Daoy (cell line): ENCODE measurements around the gene KCNMA1. TPM values are rescaled to one million over a fixed set of nuclear protein-coding genes. Genes with fewer than 3 reads are reported as not detected.

Experiments
- DNase-seq: peaks from one replicate; pipeline ENCODE4 v3.0.0-alpha.2; 2015; ENCODE audit warnings: low read depth
- total RNA-seq: library from RNA; depleted of rRNA; stranded (reverse); fragments of >200 nt; shearing (Covaris generic); gene quantifications from 2 replicates; pipeline ENCODE4 v1.2.3, GENCODE V29; 2014

KCNMA1 gene
- total RNA-seq, 1 experiment from 2014 or later, result 28.8 TPM

DNA sequence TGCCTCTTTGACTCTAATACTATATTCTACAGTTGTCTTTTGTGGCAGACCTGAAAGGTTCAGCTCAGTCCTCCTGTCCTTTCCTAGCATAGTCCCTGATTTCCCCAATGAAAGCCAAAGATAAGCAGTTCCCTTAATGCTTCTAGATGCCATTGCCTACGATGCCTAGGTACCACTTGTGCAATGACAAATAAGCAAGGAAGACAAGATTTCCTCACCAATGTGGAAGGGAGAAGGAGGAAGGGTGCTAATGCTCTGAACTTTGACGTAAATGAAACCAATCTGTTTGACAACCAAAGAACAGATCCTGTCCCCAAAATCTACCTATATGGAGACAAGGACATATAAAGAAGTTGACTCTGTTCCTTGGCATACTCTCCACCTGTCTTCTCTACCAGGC is 393.3 kb downstream of the KCNMA1 start:
- DNase-seq, result no peak

DNA sequence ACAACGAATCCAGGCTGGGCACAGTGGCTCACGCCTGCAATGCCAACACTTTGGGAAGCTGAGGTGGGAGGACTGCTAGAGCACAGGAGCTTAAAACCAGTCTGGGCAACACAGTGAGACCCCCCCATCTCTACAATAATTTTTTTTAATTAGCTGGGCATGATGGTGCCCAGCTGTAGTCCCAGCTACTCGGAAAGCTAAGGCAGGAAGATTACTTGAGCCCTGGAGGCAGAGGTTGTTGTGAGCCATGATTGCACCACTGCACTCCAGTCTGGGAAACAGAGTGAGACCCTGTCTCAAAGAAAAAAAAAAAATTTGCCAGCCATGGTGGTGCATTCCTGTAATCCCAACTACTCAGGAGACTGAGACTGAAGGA is 396.3 kb downstream of the KCNMA1 start:
- DNase-seq, result no peak

DNA sequence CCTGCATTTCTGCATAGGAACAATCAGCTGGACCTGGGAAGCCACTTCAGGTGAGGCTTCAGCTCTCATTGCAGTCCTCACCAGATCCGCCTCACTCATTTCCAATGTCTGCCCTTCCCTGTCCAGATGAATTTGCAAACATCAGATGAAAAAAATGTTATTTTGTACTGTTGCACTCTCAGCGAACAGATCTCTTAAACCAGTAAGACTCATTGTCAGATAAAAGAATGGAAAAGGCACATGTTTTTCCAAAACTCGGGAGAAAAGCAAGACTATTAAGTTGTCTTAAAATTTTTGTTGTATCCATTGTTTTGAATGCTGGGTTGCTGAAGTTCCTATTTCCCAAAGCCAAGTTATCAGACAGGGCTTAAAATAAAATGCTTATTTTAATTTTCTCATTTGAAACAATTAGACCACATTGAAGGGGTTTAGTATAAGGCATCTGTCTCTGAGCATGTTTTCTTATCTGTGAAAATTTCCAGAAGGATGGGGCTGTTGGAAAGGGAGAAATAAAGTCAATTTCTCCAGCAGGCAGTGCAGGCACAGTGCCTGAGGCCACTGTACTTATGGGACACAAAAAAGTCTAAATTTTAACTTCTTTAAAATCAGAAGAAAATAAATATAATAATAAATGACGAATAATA is 396.8 kb downstream of the KCNMA1 start:
- DNase-seq, result no peak

DNA sequence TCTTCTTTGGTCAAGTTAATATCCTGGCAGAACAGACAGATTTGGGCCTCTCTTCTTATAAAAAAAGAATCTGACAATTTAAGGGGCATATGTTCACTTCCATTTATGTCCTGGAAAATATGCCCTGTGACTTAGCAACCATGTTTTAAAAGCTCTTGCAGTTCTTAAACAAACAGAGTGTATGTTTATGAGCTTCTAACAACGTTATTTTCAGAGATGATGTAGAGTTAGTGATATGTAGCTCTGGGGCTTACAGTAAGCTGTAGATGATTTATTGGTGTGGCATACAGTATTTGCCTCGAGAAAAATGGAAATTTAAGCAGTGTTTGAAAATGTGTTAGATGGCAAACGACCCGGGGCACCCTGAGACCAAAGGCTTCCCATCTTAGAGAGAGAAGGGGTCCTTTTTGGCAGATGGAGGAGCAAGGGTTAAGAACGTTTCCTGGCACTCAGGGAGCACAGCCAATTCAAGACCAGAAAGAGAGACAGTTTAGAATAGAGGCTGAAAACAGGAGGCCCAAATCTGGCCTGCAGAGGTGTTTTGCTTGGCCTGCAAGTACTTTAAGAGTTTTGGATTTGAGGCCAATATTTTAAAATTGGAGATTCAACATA is 397.5 kb downstream of the KCNMA1 start:
- no peak for DNase-seq

DNA sequence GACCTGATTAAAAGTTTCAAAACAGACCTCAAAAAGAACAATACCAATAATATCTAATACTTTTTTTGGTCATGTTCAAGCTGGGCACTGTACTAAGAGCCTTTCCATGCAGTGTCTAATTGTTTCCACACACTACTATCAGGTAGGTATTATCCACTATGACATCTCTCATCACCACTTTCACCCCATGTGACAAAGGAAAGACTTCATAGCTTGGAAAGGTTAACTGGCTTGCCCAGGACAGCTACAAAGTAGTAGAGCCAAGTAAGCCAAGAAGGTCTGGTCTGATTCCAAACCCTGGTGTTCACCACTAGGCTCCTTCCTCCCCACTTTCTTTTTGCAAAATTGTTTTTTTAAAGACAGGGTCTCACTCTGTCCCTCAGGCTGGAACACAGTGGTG is 400.5 kb downstream of the KCNMA1 start:
- DNase-seq, result no peak

DNA sequence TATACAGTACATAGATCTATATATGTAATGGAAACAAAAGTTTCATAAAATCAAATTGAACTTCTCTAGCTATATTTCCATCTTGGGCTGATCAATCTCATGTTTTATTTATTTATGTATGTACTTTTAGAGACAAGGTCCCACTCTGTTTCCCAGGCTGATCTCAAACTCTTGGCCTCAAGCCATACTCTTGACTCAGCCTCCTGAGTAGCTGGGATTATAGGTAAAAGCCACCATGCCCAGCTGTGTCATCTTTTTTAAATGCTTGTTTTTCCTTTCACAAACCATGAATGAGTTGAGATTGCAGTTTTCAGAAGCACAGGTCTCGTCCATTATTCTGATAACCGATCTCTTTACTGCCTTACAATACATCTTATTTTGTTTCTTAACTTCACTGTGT is 400.9 kb downstream of the KCNMA1 start:
- peak; percentile 68 for DNase-seq

DNA sequence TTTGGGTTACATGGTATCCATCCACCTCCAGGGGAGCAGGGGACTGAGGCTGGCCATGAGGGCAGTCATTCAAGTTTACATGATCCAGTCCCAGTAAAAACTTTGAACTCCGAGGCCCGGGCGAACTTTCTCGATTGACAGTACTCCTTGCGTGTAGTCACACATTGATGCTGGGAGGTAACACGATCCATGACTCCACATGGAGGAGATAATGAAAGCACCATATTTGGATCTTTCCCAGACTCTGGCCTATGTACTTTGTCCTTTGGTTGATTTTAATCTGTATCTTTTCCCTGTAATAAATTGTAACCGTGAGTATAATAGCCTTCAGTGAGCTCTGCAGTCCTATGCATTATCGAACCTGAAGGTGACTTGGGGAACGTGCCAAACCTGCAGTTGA is 401.6 kb downstream of the KCNMA1 start:
- no peak for DNase-seq

DNA sequence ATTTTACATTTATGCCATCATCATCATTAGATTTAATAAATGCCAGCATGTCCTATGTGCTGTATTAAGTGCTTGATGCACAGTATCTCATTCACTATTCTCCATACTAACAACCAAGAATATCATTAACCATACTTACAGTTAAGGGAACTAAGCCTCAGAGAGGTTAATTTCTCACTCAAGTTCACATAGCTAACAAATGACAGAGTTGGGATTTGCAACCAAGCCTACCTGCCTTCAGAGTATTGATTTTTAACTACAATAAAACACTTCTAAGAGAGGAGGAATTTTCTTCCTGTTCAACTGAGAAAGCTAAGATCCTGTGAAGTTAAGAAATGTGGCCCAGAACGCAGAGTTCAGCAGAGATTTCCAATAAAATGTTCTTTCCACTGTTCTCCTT is 403.0 kb downstream of the KCNMA1 start:
- no peak for DNase-seq

DNA sequence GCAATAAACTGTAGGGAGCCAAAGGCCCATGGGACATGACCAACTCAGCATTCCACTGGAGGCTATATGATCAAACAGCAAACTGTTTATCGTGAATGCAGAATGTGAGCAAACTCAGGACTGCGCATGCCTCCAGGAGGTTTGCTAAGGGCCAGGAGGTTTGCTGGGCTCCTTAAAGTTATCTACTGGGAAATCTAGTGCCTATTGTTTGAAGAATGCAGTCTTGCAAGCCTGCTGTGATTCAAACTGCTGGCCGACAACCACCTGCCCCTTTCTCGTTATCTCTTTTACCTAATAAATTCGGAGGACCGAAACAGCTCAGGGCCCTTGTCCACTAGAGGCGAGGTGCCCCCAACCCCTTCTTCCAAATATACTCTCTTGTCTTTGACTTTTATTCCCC is 404.1 kb downstream of the KCNMA1 start:
- no peak for DNase-seq

DNA sequence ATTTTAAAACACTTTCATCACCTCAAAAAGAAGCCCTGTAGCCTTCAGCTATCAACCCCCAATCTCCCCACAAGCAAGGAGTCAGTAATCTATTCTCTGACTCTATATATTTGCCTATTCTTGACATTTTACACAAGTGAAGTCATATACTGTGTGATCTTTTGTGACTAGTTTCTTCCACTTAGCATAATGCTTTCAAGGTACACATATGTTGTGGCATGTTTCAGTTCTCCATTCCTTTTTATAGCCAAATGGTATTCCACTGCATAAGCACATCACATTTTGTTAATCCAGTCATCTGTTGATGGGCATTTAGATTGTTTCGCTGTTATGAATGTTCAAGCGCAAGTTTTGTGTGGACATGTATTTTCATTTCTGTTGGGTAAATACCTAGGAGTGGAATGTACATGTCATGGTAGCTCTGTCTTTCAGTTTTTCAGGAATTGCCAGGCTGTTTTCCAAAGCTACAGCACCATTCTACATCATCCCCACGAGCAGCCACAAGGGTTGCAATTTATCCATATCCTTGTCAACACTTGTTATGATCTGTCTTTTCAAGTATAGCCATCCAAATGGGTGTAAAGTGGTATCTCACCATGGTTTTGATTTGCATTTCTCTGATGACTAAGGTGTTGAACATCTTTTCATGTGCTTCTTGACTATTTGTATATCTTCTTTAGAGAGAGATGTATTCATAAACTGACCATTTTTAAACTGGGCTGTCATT is 405.6 kb downstream of the KCNMA1 start:
- no peak for DNase-seq

DNA sequence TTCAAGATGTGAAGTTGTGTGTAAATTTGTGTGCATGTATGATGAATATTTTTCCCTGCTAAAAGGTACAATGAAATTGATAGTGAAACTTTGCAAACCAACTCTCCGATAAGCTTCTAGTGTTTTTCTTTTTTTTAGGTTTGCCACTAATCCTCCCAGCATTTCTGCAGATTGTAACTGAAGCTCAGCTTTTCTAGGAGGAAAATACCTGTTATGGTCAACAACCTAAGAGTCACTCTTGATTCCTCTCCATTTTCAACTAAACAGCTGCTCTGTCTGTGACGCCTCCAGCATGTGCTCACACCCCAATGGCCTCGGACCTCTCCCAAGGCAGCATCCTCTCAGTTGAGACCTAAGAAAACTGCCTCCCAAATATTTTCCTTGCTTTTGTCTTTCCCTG is 406.2 kb downstream of the KCNMA1 start:
- DNase-seq, result no peak

DNA sequence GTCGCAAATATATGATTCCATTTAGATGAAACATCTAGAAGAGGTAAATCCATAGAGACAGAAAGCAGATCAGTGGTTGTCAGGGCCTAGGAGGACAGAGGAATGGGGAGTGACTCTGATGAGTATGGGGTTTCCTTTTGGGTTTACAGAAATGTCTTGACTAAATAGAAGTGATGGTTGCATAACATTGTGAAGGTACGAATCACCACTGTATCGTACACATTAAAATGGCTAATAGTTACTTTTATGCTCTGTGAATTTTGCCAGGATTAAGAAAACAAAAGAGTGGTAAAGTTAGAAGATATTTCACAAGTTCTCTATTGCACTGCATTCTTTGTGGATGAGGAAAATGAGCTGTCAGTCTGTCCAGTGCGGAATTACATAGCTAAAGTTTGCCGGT is 407.4 kb downstream of the KCNMA1 start:
- DNase-seq, result no peak

DNA sequence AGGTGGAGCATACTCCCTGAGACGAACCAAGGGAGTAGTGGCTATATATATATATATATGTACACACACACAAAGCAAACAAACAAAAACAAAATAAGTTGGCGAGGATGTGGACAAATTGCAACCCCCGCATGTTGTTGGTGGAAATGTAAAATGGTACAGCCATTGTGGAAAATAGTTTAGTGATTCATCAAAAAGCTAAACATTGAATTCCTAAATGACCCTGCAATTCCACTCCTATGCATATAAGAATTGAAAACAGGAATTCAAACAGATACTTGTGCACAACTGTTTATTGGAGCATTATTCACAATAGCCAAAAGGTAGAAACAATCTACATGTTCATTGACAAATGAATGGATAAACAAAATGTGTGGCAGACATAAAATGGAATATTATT is 407.9 kb downstream of the KCNMA1 start:
- no peak for DNase-seq

DNA sequence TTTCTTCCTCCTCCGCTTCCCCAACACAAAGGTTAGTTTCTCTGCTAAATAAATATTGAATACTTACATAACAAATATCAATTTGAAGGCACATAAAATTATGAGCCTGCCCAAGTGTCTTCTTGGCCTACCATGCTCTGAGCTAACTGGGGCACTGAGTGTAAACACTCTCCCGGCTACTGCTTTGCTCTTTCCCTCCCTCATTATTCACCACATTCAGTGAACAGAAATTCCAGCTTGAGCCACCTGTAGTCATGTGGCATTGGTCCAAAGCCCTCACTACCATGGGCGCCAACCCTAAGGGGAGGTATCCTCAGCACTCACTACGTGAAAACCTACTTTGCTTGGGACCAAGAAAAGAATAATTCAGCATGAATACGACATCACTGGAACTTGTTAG is 409.0 kb downstream of the KCNMA1 start:
- no peak for DNase-seq

DNA sequence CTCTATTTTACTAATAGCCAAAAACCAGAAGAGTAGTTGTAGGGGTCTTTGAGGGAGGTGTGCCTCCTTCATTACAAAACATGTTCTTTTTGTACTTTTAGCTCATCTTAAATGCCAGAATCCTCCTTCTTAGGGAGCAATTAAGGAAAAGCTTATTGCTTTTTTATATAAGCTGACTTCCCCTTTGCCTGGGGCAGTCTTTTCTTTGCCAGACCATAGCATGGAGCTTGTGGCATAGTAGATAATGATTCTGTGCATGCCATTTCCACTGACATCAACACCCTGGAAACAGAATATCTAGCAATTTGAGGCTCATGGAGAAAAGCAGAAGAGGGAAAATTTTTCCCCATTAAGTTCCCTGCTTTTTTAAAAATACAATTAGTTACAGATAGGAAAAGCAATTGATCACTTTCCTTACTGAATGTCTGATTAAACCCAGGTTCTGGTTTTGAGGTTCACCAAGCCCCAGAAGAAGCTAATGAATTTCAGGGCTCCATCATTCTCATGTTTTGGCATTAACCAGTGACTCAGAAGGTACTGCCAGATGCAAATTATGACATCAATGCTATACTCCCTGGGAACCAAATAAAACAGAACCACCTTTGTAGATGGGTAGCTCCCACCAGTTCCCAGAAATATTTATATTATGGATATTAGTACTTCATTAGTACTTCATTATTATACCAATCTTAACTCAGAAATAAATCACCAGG is 410.6 kb downstream of the KCNMA1 start:
- DNase-seq, result peak; percentile 32

DNA sequence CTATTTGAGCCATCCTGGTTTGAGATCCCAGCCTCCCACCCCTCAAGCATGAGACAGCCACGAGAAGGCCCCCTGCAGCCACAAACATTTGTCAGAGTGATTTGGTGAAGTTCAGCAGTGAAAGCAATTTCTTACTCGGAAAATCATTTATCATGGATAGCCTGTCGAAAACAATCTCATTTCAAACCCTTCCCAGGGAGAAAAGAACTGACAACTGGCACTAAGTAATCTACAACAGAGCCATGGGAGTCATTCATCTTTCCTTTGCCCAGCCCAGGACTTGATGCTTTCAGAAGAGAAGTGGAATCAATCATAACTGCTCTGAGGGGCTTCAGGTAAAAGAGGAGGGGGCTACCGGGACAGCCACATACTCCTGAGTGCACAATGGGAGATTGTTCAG is 411.2 kb downstream of the KCNMA1 start:
- DNase-seq, result no peak

DNA sequence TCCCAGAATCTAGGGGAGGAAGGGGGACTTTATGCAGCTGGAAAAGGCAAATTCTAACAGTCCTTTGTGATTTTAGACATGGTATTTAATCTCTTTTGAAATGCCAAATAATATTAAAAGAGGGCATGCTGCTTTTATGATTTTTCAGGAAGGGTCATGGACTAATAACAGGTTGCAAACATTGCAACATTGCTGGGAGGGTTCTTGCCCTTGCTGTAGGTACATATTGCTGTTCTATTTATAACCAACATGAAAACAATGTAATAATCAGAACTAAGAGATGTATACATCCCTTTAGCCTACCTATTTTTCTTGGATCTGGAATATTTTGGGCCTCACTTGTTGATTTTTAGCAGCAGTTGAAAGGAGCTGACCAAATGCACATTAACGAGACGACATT is 411.6 kb downstream of the KCNMA1 start:
- no peak for DNase-seq

DNA sequence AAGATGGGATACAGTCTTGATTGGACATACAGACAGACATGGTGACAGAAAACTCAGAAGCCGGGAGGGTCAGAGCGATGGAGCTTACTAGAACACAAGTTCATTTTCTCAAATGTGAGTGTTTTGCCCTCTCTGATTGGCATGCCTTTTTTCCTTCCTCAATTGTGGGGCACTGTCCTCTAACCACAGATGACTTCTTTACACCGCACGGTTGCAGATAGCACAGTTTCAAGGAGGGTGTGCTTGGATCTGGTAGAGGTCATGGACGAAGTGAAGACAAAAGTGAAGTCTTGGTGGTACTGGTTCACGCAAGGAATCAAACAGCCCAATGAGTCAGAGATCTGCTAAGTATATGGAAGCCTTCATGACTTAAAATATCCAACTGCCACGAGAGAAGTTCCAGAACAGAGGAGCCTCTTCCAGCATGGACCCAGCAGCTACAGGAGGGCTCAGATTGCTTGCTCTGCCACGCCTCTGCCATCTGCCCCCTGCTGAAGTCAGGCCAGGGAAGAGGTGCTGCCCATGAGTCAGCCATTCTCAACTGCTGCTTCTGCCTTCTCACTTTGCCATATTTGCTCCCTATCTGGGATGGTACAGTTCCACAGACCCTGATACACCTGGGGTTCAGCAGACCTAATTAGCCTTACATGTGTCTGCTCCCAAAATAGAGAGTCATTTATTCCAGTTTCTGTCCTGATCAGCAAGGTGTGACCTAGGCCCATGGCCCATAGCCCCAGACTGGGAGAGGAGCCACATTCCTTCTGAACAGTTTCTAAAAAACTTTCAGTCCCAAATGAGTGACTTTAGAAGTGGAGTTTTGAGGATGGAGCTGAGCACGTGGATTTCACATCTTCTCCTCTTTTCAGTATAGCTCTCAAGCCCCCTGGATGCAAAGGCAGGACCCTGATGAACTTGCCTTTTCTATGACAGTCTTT is 413.8 kb downstream of the KCNMA1 start:
- DNase-seq, result peak; percentile 44

DNA sequence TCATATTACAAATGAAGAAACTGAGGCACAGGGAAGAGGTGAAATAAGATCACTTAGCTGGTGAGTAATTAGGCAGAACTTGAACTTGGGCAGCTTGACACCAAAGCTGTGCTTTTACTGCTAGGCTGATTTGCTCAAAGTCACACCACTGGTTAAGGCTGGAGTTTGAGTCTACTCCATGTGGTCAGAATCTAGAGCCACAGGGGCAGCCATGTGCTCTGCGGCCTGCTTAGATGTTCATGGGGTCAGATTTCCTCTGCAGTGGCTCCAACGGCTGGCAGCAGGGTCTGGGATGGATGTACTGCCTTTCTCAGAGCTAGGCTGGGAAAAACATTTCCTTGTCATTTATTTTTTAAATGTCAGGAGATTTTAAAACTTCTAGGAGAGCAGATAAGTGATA is 417.5 kb downstream of the KCNMA1 start:
- DNase-seq, result no peak

DNA sequence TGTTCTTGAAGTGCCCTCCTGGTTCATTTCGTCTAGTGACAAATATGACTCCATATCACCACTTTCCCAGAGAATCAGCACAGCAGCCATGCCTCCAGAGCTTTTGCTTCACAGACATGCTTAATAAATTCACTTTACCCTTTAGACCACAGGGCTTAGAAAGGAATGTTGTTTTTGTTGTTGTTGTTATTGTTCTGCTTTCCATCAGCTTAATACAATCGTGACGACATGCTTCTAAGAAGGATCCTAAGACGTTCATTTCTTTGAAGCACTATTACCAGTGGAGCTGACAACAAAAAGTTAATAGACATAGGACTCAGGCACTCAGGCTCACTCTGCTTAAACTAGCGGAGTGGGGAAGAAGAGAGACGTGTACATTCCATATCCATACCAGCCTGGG is 418.6 kb downstream of the KCNMA1 start:
- DNase-seq, result no peak

DNA sequence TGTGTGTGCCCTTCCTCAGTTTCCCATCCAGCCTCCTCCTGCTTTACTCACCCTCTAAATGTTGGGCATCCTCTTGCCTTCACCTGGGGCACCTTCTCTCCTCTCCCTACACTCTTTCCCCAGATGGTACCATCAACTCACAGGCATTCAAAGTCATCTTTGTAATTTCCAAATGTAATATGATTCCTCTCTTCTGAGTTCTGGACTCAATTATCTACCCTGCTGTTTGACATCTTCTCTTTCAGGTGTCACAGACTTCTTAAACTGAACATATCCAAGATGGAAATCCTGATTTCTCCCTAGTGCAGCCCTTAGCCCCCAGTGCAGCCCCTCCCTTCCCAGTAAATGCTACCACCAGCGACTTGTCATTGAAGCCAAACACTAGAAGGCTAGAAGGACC is 422.8 kb downstream of the KCNMA1 start:
- no peak for DNase-seq

DNA sequence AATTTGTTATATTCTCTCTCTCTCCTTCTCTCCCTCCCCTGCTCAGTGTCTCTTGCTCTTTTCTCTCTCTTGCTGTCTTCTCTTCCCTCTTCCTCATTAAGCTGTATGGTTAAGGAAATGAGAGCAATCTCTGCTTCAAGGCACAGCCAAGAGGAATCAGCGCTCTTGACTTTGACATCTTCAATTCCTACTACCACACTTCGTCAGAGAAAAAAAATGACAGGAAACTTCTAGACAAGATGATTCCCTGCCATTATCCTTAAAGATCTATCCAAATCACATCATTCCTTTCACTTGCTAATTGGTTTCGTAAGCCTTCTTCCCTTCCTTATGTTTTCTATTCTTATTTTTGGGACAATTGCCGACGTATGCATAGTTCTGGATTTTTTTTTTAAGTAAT is 425.0 kb downstream of the KCNMA1 start:
- no peak for DNase-seq
